BE2C (cell line): ENCODE data around the gene ITPK1.
A peak's percentile ranks its signal among the peaks of the same experiment; 100 is the strongest.

Source experiments
- DNase-seq: peaks from one replicate; pipeline ENCODE4 v3.0.0-alpha.2; 2020
- H3K27me3 ChIP-seq: fragments of 250-450 bp; sonication (Bioruptor Pico); 2 replicates; pipeline ENCODE4 v1.5.1; 2020; ENCODE audit warnings: mild to moderate bottlenecking
- H3K36me3 ChIP-seq: fragments of 250-450 bp; sonication (Bioruptor Pico); 2 replicates; pipeline ENCODE4 v1.5.1; 2020; ENCODE audit warnings: mild to moderate bottlenecking
- H3K4me1 ChIP-seq: fragments of 250-450 bp; sonication (Bioruptor Pico); 2 replicates; pipeline ENCODE4 v1.5.1; 2020
- H3K4me3 ChIP-seq: 2 replicates; pipeline ENCODE4 v1.5.1; 2011; ENCODE audit warnings: low read depth, low read length
- H3K9me3 ChIP-seq: fragments of 250-450 bp; sonication (Bioruptor Pico); 2 replicates; pipeline ENCODE4 v1.5.1; 2020
- TF ChIP-seq, protein P1 (sequence below): IDR thresholded peaks from 2 replicates; pipeline ENCODE4 v1.5.1; 2012; ENCODE audit warnings: mild to moderate bottlenecking, low read depth, low read length

Gene ITPK1

DNA sequence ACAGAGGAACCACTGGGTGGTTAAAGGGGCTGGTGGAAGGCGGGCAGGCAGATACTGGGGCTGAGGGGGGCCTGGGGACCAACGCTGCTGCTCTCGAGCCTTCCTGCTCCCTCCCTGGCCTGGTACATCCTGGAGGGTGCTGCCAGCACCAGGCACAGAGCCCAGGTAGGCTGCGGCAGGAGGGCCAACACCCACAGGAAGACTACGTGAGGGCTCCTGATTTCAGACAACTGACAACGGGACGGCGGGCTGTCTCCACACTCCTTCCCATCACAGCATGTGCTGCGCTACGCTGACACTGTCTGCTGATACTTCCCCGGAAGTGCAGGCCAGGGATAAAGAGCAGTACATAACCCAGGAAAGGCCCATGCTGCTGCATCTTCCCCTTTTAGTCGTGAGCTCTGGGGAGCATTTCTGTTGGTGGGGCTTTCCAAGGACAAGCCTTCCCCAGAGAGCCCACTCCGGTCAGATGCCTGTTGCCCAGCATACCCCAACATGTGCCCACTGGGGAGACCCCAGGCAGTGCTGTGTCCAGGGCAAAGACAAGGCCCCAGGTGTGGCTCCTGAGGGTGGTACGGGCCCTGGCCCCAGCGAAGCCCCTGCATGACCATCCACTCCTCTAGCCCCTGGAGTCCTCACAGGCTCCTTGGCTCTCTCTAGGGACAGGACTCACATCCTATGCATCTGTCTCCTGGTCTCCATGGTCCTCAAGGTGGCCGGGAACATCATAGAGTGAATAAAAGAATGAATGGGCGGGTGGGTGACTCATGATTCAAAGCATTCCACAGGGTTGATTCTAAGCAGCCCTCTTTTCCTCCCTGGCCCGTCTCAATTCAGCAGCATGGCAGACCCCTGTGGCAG lies 154.8 kb downstream of the ITPK1 start:
- Histone ChIP-seq H3K36me3 (peaks cover 24% of the 10 kb centered on the region), H3K9me3 (no peaks in the 10 kb centered on the region), H3K4me3 (no peak overlapping the region), H3K27me3 (no peaks in the 10 kb centered on the region), H3K4me1 (peaks cover 42% of the 10 kb centered on the region)
- TF ChIP-seq, protein P1, sequence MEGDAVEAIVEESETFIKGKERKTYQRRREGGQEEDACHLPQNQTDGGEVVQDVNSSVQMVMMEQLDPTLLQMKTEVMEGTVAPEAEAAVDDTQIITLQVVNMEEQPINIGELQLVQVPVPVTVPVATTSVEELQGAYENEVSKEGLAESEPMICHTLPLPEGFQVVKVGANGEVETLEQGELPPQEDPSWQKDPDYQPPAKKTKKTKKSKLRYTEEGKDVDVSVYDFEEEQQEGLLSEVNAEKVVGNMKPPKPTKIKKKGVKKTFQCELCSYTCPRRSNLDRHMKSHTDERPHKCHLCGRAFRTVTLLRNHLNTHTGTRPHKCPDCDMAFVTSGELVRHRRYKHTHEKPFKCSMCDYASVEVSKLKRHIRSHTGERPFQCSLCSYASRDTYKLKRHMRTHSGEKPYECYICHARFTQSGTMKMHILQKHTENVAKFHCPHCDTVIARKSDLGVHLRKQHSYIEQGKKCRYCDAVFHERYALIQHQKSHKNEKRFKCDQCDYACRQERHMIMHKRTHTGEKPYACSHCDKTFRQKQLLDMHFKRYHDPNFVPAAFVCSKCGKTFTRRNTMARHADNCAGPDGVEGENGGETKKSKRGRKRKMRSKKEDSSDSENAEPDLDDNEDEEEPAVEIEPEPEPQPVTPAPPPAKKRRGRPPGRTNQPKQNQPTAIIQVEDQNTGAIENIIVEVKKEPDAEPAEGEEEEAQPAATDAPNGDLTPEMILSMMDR, result no peak
- DNase-seq, result no peak

DNA sequence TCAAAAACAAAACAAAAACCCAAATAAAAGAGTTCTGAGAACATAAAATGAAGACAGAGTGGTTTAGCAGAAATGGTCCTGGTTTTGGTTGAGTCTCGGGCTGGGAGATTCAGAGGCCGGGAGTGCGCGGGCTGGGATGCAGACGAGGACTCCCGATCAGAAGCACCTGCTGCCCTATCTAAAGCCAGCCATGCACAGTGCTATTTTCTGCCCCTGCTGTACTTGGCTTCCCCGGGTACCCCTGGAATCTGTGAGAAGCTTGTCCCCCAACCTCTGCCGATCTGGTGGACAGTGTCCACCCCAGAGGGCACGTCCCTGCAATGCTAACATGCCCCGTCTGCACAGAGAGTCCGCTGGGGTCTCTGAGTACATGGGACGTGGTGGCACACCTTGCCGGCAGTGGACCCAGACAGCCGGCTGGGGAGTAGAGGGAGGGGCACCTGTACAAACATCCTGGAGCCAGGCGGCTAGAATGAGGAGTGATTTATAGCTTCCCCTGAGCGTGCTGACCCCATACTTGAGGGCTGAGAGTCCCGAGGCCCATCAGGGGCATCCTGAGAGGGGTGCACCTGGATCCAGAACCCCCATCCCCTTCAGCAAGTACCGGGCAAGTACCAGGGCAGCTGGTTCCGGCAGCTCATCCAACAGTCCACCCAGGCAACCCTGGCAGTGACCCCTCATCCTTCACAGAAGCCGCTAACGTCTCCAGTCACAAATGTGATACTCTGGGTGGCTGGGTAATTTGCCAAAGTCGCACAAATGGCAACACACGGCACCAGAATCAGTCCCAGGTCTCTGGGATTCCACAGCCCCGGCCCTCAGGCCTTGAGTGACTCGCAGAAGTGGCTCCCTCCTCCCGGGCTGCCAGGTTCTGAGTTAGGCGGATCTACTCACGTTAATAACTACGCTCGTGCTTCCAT lies 155.7 kb downstream of the ITPK1 start:
- DNase-seq, result no peak
- TF ChIP-seq, protein P1, result no peak
- H3K4me1 ChIP-seq, result peaks cover 41% of the 10 kb centered on the region
- no peak overlapping the region for H3K4me3 ChIP-seq
- no peaks in the 10 kb centered on the region for H3K27me3 ChIP-seq
- H3K36me3 ChIP-seq, result peaks cover 24% of the 10 kb centered on the region
- H3K9me3 ChIP-seq, result no peaks in the 10 kb centered on the region

DNA sequence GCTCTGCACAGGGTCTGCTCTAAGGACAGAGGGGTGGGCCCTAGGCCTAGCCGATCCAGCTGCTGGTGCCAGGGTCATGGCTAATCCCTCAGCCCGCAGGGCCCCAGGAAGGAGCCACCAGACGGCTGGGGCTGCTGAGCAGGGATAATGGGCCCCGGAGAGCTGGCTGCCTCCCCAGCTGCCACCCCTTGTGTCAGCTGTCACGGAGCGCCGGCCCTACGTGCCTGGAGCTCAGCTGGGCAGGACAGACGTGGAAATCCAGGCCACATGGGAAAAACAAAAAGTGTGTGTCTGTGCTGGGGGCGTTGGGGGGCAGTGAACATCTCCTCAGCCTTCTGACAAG lies 156.6 kb downstream of the ITPK1 start:
- no peaks in the 10 kb centered on the region for H3K9me3 ChIP-seq
- H3K36me3 ChIP-seq, result peaks cover 24% of the 10 kb centered on the region
- peak; percentile 85 for DNase-seq
- TF ChIP-seq, protein P1, result no peak
- no peaks in the 10 kb centered on the region for H3K27me3 ChIP-seq
- H3K4me1 ChIP-seq, result peaks cover 33% of the 10 kb centered on the region
- no peak overlapping the region for H3K4me3 ChIP-seq

DNA sequence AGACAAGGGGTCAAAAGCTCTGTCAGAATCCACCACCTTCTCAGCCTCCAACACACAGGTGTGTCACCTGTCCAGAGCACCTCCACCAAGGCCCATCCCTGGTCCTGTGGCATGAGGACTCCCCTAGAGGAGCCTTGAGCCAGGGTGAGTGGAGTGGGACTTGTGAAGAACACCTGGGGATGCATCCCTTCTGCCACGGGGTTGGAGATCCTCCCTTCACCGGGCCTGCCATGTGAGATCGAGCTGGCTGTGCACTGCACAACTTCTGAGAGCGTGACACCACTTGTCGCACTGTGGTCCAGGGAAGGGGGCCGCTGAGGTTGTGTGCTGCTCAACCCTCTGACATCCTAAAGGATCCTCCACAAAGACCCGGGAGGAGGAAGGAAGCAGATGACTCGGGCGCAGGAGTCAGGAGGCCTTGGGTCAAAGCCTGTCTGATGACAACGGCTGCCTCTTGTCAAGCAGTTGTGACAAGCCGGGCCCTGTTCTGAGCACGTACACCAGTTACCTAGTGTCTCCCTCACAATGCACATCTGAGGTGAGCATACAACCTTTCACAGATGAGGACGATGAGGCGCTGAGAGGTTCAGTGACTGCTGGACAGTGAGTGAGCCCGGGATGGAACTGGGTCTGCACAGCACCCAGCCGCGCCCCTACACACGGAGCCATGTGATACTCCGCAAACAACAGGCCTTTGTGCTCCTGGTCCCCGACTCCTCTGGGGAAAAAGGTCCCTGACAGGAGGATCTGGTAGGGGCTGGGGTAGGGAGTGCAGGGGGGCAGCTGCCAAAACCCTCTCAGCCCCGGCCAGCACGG lies 157.1 kb downstream of the ITPK1 start:
- peaks cover 27% of the 10 kb centered on the region for H3K4me1 ChIP-seq
- no peak for DNase-seq
- H3K9me3 ChIP-seq, result no peaks in the 10 kb centered on the region
- TF ChIP-seq, protein P1, result no peak
- H3K36me3 ChIP-seq, result peaks cover 24% of the 10 kb centered on the region
- no peak overlapping the region for H3K4me3 ChIP-seq
- H3K27me3 ChIP-seq, result no peaks in the 10 kb centered on the region

DNA sequence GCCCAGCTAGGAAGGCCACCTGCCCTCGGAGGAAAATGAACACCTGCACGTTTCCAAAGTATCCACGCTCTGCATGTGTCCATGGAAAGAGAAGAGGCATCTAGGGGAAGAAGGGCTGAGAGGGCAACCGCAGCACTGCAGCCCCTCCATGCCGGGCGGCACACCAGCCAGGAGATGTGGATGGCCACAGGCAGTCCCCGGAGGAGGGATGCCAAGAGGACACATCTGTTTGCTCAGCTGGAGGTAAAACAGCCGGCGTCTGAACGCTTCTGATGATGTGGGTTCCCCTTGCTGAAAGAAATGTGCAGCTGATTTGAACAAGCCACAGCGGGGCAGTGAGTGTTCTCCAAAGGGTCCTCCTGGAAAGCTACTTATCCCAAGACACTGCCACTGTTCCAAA lies 158.8 kb downstream of the ITPK1 start:
- Histone ChIP-seq H3K27me3 (no peaks in the 10 kb centered on the region), H3K4me3 (no peak overlapping the region), H3K36me3 (peaks cover 29% of the 10 kb centered on the region), H3K4me1 (peaks cover 32% of the 10 kb centered on the region), H3K9me3 (no peaks in the 10 kb centered on the region)
- DNase-seq, result no peak
- TF ChIP-seq, protein P1, result no peak
